MG63 (cell line): ENCODE data around the gene GMNC. TPM values are rescaled to one million over a fixed set of nuclear protein-coding genes. Genes with fewer than 3 reads are reported as not detected.
A peak's percentile ranks its signal among the peaks of the same experiment; 100 is the strongest.
"Not testable (repeated sequence)": the region's sequence is repeated elsewhere in the genome, so short reads cannot be mapped to it uniquely, and the experiment has no call there.

ENCODE experiments used
- DNase-seq: peaks from one replicate; pipeline ENCODE4 v3.0.0-alpha.2; 2020
- H3K27me3 ChIP-seq: fragments of 250-450 bp; sonication (Bioruptor Pico); 2 replicates; pipeline ENCODE4 v1.5.1; 2020; ENCODE audit warnings: mild to moderate bottlenecking, moderate library complexity
- H3K36me3 ChIP-seq: fragments of 250-450 bp; sonication (Bioruptor Pico); 2 replicates; pipeline ENCODE4 v1.5.1; 2020; ENCODE audit warnings: mild to moderate bottlenecking, moderate library complexity
- H3K4me3 ChIP-seq: fragments of 250-450 bp; sonication (Bioruptor Pico); 2 replicates; pipeline ENCODE4 v1.5.1; 2020; ENCODE audit warnings: mild to moderate bottlenecking, moderate library complexity
- H3K9me3 ChIP-seq: fragments of 250-450 bp; sonication (Bioruptor Pico); 2 replicates; pipeline ENCODE4 v1.5.1; 2020; ENCODE audit warnings: mild to moderate bottlenecking, moderate library complexity
- total RNA-seq: library from RNA; depleted of rRNA; stranded (reverse); fragments of >200 nt; shearing (Covaris generic); gene quantifications from 2 replicates; pipeline ENCODE4 v1.2.3, GENCODE V29; 2014; ENCODE audit warnings: low replicate concordance; rRNA removed

Gene GMNC
- total RNA-seq, result not detected in 2 replicates

GRCh38 chr3:190862209-190863118, at the start of gene GMNC:
Gene GMNC, minus strand, starts transcription at chr3:190862694. Its CDS starts 79 bp downstream, at chr3:190862615.
- Histone ChIP-seq H3K4me3 (peak within 1 kb of the TSS; percentile 56), H3K36me3 (no peaks in the 10 kb centered on the region), H3K9me3 (no peaks in the 10 kb centered on the region), H3K27me3 (peaks cover 28% of the 10 kb centered on the region)
- DNase-seq, result peak; percentile 75

- Histone ChIP-seq H3K27me3 (no peaks in the 10 kb centered on the region), H3K4me3 (no peak overlapping the region), H3K36me3 (no peaks in the 10 kb centered on the region), H3K9me3 (no peaks in the 10 kb centered on the region)
- no peak for DNase-seq
Observed at GRCh38 chr3:190911382-190911781, 48.9 kb upstream of the GMNC start.

GRCh38 chr3:190909908-190910307, 47.4 kb upstream of the GMNC start:
- DNase-seq, result no peak
- no peaks in the 10 kb centered on the region for H3K9me3 ChIP-seq
- no peaks in the 10 kb centered on the region for H3K27me3 ChIP-seq
- no peaks in the 10 kb centered on the region for H3K36me3 ChIP-seq
- H3K4me3 ChIP-seq, result no peak overlapping the region

GRCh38 chr3:190903156-190903555, 40.7 kb upstream of the GMNC start:
- no peak for DNase-seq
- H3K9me3 ChIP-seq, result no peaks in the 10 kb centered on the region
- no peaks in the 10 kb centered on the region for H3K27me3 ChIP-seq
- H3K4me3 ChIP-seq, result no peak overlapping the region
- no peaks in the 10 kb centered on the region for H3K36me3 ChIP-seq

GRCh38 chr3:190902292-190902691, 39.8 kb upstream of the GMNC start:
- Histone ChIP-seq H3K4me3 (no peak overlapping the region), H3K9me3 (no peaks in the 10 kb centered on the region), H3K36me3 (no peaks in the 10 kb centered on the region), H3K27me3 (0 out of 2 replicates have a peak, but pooled peaks cover 1% of the 10 kb centered on the region)
- no peak for DNase-seq

- H3K27me3 ChIP-seq, result 0 out of 2 replicates have a peak, but pooled peaks cover 2% of the 10 kb centered on the region
- DNase-seq, result no peak
- H3K9me3 ChIP-seq, result no peaks in the 10 kb centered on the region; the same call in 1 of the 2 replicates
- no peak overlapping the region for H3K4me3 ChIP-seq
- no peaks in the 10 kb centered on the region for H3K36me3 ChIP-seq
Observed at GRCh38 chr3:190892395-190892902, 30.0 kb upstream of the GMNC start.

GRCh38 chr3:190886945-190887344, 24.5 kb upstream of the GMNC start:
- Histone ChIP-seq H3K27me3 (no peaks in the 10 kb centered on the region), H3K36me3 (no peaks in the 10 kb centered on the region), H3K9me3 (no peaks in the 10 kb centered on the region), H3K4me3 (no peak overlapping the region)
- no peak for DNase-seq

- H3K9me3 ChIP-seq, result no peaks in the 10 kb centered on the region
- H3K4me3 ChIP-seq, result no peak overlapping the region
Observed at GRCh38 chr3:190883973-190884832, 21.7 kb upstream of the GMNC start.

GRCh38 chr3:190883141-190883540, 20.6 kb upstream of the GMNC start:
- Histone ChIP-seq H3K36me3 (no peaks in the 10 kb centered on the region), H3K9me3 (no peaks in the 10 kb centered on the region), H3K27me3 (no peaks in the 10 kb centered on the region), H3K4me3 (no peak overlapping the region)
- DNase-seq, result no peak

More at GRCh38 chr3:190883973-190884832, 21.7 kb upstream of the GMNC start:
- Histone ChIP-seq H3K36me3 (no peaks in the 10 kb centered on the region), H3K27me3 (no peaks in the 10 kb centered on the region)
- DNase-seq, result peak; percentile 33

GRCh38 chr3:190877925-190878324, 15.4 kb upstream of the GMNC start:
- Histone ChIP-seq H3K4me3 (no peak overlapping the region), H3K27me3 (no peaks in the 10 kb centered on the region), H3K36me3 (no peaks in the 10 kb centered on the region), H3K9me3 (no peaks in the 10 kb centered on the region)
- DNase-seq, result peak; percentile 16

GRCh38 chr3:190876433-190876832, 13.9 kb upstream of the GMNC start:
- H3K27me3 ChIP-seq, H3K9me3 ChIP-seq, H3K4me3 ChIP-seq, H3K36me3 ChIP-seq, DNase-seq: not testable (repeated sequence)

- not testable (repeated sequence) for DNase-seq, H3K9me3 ChIP-seq, H3K27me3 ChIP-seq, H3K4me3 ChIP-seq, H3K36me3 ChIP-seq
Observed at GRCh38 chr3:190875061-190875460, 12.6 kb upstream of the GMNC start.

- H3K36me3 ChIP-seq, result no peaks in the 10 kb centered on the region
- H3K4me3 ChIP-seq, result no peak overlapping the region
- DNase-seq, result no peak
- no peaks in the 10 kb centered on the region for H3K9me3 ChIP-seq
- no peaks in the 10 kb centered on the region; the same call in 1 of the 2 replicates for H3K27me3 ChIP-seq
Observed at GRCh38 chr3:190870127-190870526, 7.6 kb upstream of the GMNC start.

- Histone ChIP-seq H3K9me3 (no peaks in the 10 kb centered on the region), H3K4me3 (no peak overlapping the region), H3K27me3 (peaks cover 7% of the 10 kb centered on the region), H3K36me3 (no peaks in the 10 kb centered on the region)
- DNase-seq, result no peak
Observed at GRCh38 chr3:190867071-190867470, 4.6 kb upstream of the GMNC start.

GRCh38 chr3:190865828-190866227, 3.3 kb upstream of the GMNC start:
- Histone ChIP-seq H3K9me3 (no peaks in the 10 kb centered on the region), H3K27me3 (peaks cover 18% of the 10 kb centered on the region), H3K36me3 (no peaks in the 10 kb centered on the region), H3K4me3 (no peak overlapping the region)
- DNase-seq, result no peak

- DNase-seq, result no peak
- Histone ChIP-seq H3K36me3 (no peaks in the 10 kb centered on the region), H3K27me3 (peaks cover 20% of the 10 kb centered on the region), H3K4me3 (no peak overlapping the region), H3K9me3 (no peaks in the 10 kb centered on the region)
Observed at GRCh38 chr3:190865419-190865818, 2.9 kb upstream of the GMNC start.

GRCh38 chr3:190864002-190864401, 1.5 kb upstream of the GMNC start:
- no peak for DNase-seq
- no peaks in the 10 kb centered on the region for H3K36me3 ChIP-seq
- no peak overlapping the region for H3K4me3 ChIP-seq
- H3K9me3 ChIP-seq, result no peaks in the 10 kb centered on the region
- peaks cover 26% of the 10 kb centered on the region for H3K27me3 ChIP-seq
